CD8-positive, alpha-beta memory T cell (primary cell): ENCODE data around the gene ATP6V0E2. TPM values are rescaled to one million over a fixed set of nuclear protein-coding genes. Genes with fewer than 3 reads are reported as not detected.
A peak's percentile ranks its signal among the peaks of the same experiment; 100 is the strongest.
"Not testable (repeated sequence)": the region's sequence is repeated elsewhere in the genome, so short reads cannot be mapped to it uniquely, and the experiment has no call there.

Experiments
- CTCF ChIA-PET: fragments of 350-600 bp; sonication (Branson Sonifier 250); formaldehyde crosslinking; loops from one replicate; lab custom pipeline; 2021; ENCODE audit warnings: antibody characterized with exemption; lab: Charles Lee
- POLR2A ChIA-PET: fragments of 350-600 bp; sonication (Branson Sonifier 250); formaldehyde crosslinking; loops from one replicate; lab custom pipeline; 2021; ENCODE audit warnings: antibody characterized with exemption; lab: Charles Lee
- DNase-seq, 5 donors: peaks; one replicate each; pipeline versions ENCODE4 v3.0.0 to v3.0.0-alpha.2; 2020 to 2022; ENCODE audit warnings: mixed read lengths in 1 of 5
- H3K27ac ChIP-seq: one replicate; pipeline ENCODE4 v1.7.0; 2013; ENCODE audit warnings: low read depth, mild to moderate bottlenecking, low read length, moderate library complexity
- H3K27me3 ChIP-seq: 2 replicates; pipeline ENCODE4 v1.7.0; 2013; ENCODE audit warnings: low read length, mild to moderate bottlenecking; ENCODE audit not compliant: insufficient read depth, poor library complexity, severe bottlenecking
- H3K36me3 ChIP-seq: 2 replicates; pipeline ENCODE4 v1.7.0; 2013; ENCODE audit warnings: mild to moderate bottlenecking, low read length, moderate library complexity; ENCODE audit not compliant: insufficient read depth
- H3K4me1 ChIP-seq: 2 replicates; pipeline ENCODE4 v1.7.0; 2013; ENCODE audit warnings: mild to moderate bottlenecking, low read length, moderate library complexity; ENCODE audit not compliant: insufficient read depth
- H3K4me3 ChIP-seq: 2 replicates; pipeline ENCODE4 v1.7.0; 2013; ENCODE audit warnings: mild to moderate bottlenecking, low read length
- H3K9me3 ChIP-seq: 2 replicates; pipeline ENCODE4 v1.7.0; 2013; ENCODE audit warnings: mild to moderate bottlenecking, low read length
- H3K27ac Mint-ChIP-seq, 8 donors: one replicate each; pipeline ENCODE4 v1.8.0; 2020 to 2021; ENCODE audit warnings: mixed read lengths in 8 of 8, mild to moderate bottlenecking in 6 of 8, inconsistent platforms in 3 of 8, moderate library complexity in 3 of 8
- H3K27me3 Mint-ChIP-seq, 2 donors: one replicate each; pipeline ENCODE4 v1.8.0; 2020 to 2021; ENCODE audit warnings: mixed read lengths in 2 of 2, mild to moderate bottlenecking in 1 of 2, moderate library complexity in 1 of 2
- H3K36me3 Mint-ChIP-seq, 3 donors: one replicate each; pipeline ENCODE4 v1.8.0; 2020 to 2021; ENCODE audit warnings: mixed read lengths in 3 of 3, inconsistent platforms in 1 of 3, mild to moderate bottlenecking in 1 of 3
- H3K4me1 Mint-ChIP-seq, 3 donors: one replicate each; pipeline ENCODE4 v1.8.0; 2020 to 2021; ENCODE audit warnings: mixed read lengths in 3 of 3, inconsistent platforms in 1 of 3, mild to moderate bottlenecking in 1 of 3
- H3K4me3 Mint-ChIP-seq, 7 donors: one replicate each; pipeline ENCODE4 v1.8.0; 2020 to 2021; ENCODE audit warnings: mixed read lengths in 7 of 7, mild to moderate bottlenecking in 6 of 7, moderate library complexity in 4 of 7, inconsistent platforms in 2 of 7
- H3K9me3 Mint-ChIP-seq, 5 donors: one replicate each; pipeline ENCODE4 v1.8.0; 2020 to 2022; ENCODE audit warnings: mixed read lengths in 5 of 5, mild to moderate bottlenecking in 3 of 5, moderate library complexity in 2 of 5, inconsistent platforms in 1 of 5
- polyA plus RNA-seq: library from polyadenylated mRNA; unstranded; fragments of 300-500 nt; fragmentation: Illumina TruSeq; gene quantifications from one replicate; pipeline ENCODE4 v1.2.3, GENCODE V29; 2021
- total RNA-seq, 2 experiments: library from RNA; stranded (reverse); gene quantifications; one replicate each; pipeline ENCODE4 v1.2.3, GENCODE V29; 2021

Gene ATP6V0E2
- total and polyA plus RNA-seq, 3 experiments from 2014 or later, result 68.3 to 144 (median 76.2) TPM

GRCh38 chr7:149887311-149887710, 13.5 kb downstream of the ATP6V0E2 start:
- peaks cover 0 to 22% (median 1%) of the 10 kb centered on the region in 3 donors for H3K36me3 Mint-ChIP-seq
- DNase-seq, result no peak
- ChIA-PET POLR2A (no interaction called here), CTCF (no interaction called here)
- H3K4me3 Mint-ChIP-seq, result no peak overlapping the region
- no peaks in the 10 kb centered on the region for H3K27me3 Mint-ChIP-seq
- Histone ChIP-seq H3K4me1 (peaks cover 5% of the 10 kb centered on the region), H3K27ac (no peak overlapping the region), H3K27me3 (no peaks in the 10 kb centered on the region), H3K4me3 (no peak overlapping the region), H3K9me3 (no peaks in the 10 kb centered on the region), H3K36me3 (no peaks in the 10 kb centered on the region)
- H3K9me3 Mint-ChIP-seq, result no peaks in the 10 kb centered on the region
- H3K27ac Mint-ChIP-seq, result peak overlapping the region in 1 of 8 donors; percentile 43
- H3K4me1 Mint-ChIP-seq, result peaks cover 6 to 14% (median 13%) of the 10 kb centered on the region in 3 donors

GRCh38 chr7:149890715-149891114, 16.9 kb downstream of the ATP6V0E2 start:
- H3K36me3 ChIP-seq, POLR2A ChIA-PET, H3K27ac ChIP-seq, CTCF ChIA-PET, H3K27me3 ChIP-seq, H3K9me3 Mint-ChIP-seq, H3K27me3 Mint-ChIP-seq, H3K4me1 Mint-ChIP-seq, DNase-seq, H3K27ac Mint-ChIP-seq, H3K4me1 ChIP-seq, H3K9me3 ChIP-seq, H3K4me3 ChIP-seq, H3K4me3 Mint-ChIP-seq: not testable (repeated sequence)
- peaks cover 1 to 11% (median 8%) of the 10 kb centered on the region in 3 donors for H3K36me3 Mint-ChIP-seq

- DNase-seq, H3K4me1 ChIP-seq, H3K27ac ChIP-seq, POLR2A ChIA-PET, H3K27me3 Mint-ChIP-seq, H3K36me3 ChIP-seq, H3K4me1 Mint-ChIP-seq, H3K4me3 ChIP-seq, H3K9me3 ChIP-seq, H3K27me3 ChIP-seq, H3K4me3 Mint-ChIP-seq, CTCF ChIA-PET: not testable (repeated sequence)
- Mint-ChIP-seq H3K36me3 (peaks cover 0 to 12% (median 0%) of the 10 kb centered on the region in 3 donors), H3K9me3 (peaks cover 0 to 13% (median 3%) of the 10 kb centered on the region in 5 donors), H3K27ac (peak overlapping the region in 2 of 8 donors; percentile 33 to 60)
Observed at GRCh38 chr7:149894957-149895356, 21.2 kb downstream of the ATP6V0E2 start.

- H3K4me1 ChIP-seq, H3K27ac Mint-ChIP-seq, H3K36me3 Mint-ChIP-seq, H3K36me3 ChIP-seq, H3K27ac ChIP-seq, H3K27me3 ChIP-seq, H3K9me3 ChIP-seq, H3K9me3 Mint-ChIP-seq, H3K4me3 Mint-ChIP-seq, DNase-seq, H3K27me3 Mint-ChIP-seq, CTCF ChIA-PET, H3K4me1 Mint-ChIP-seq, POLR2A ChIA-PET, H3K4me3 ChIP-seq: not testable (repeated sequence)
Observed at GRCh38 chr7:149907776-149908376, 34.1 kb downstream of the ATP6V0E2 start.

- H3K36me3 Mint-ChIP-seq, H3K4me3 Mint-ChIP-seq, POLR2A ChIA-PET, H3K4me3 ChIP-seq, H3K27ac Mint-ChIP-seq, H3K27me3 Mint-ChIP-seq, H3K9me3 ChIP-seq, H3K4me1 Mint-ChIP-seq, H3K36me3 ChIP-seq, DNase-seq, H3K4me1 ChIP-seq, H3K27me3 ChIP-seq, CTCF ChIA-PET, H3K9me3 Mint-ChIP-seq, H3K27ac ChIP-seq: not testable (repeated sequence)
Observed at GRCh38 chr7:149910219-149910618, 36.5 kb downstream of the ATP6V0E2 start.

GRCh38 chr7:149912126-149912525, 38.4 kb downstream of the ATP6V0E2 start:
- H3K27ac Mint-ChIP-seq, DNase-seq, H3K4me1 Mint-ChIP-seq, H3K36me3 ChIP-seq, H3K27me3 ChIP-seq, H3K4me1 ChIP-seq, H3K9me3 Mint-ChIP-seq, H3K9me3 ChIP-seq, H3K27me3 Mint-ChIP-seq, H3K36me3 Mint-ChIP-seq, H3K4me3 ChIP-seq, CTCF ChIA-PET, POLR2A ChIA-PET, H3K4me3 Mint-ChIP-seq, H3K27ac ChIP-seq: not testable (repeated sequence)

GRCh38 chr7:149926414-149926813, 52.6 kb downstream of the ATP6V0E2 start:
- DNase-seq, H3K4me3 ChIP-seq, CTCF ChIA-PET, H3K4me3 Mint-ChIP-seq, H3K27me3 ChIP-seq, H3K4me1 Mint-ChIP-seq, H3K36me3 ChIP-seq, H3K36me3 Mint-ChIP-seq, H3K27ac ChIP-seq, H3K9me3 ChIP-seq, POLR2A ChIA-PET, H3K4me1 ChIP-seq, H3K27me3 Mint-ChIP-seq, H3K9me3 Mint-ChIP-seq: not testable (repeated sequence)
- H3K27ac Mint-ChIP-seq, result peak overlapping the region in 1 of 8 donors; percentile 21
